GM21390 (cell line): ENCODE results near the gene SLC12A8.

Experiments
- ATAC-seq: cut with Tn5 transposase; IDR thresholded peaks from one replicate; pipeline ENCODE4 v1.9.1; 2021; ENCODE audit not compliant: unreplicated experiment

SLC12A8 gene

GRCh38 chr3:125033616-125034015, 178.9 kb downstream of the SLC12A8 start:
- no peak for ATAC-seq

GRCh38 chr3:125033135-125033534, 179.4 kb downstream of the SLC12A8 start:
- ATAC-seq, result no peak

GRCh38 chr3:125032683-125033082, 179.9 kb downstream of the SLC12A8 start:
- ATAC-seq, result no peak
